Measurements from ENCODE around the gene TSHZ2.
"Not testable (repeated sequence)": the region's sequence is repeated elsewhere in the genome, so short reads cannot be mapped to it uniquely, and the experiment has no call there.

TSHZ2 gene

GRCh38 chr20:53087037-53087777, 115.0 kb downstream of the TSHZ2 start:
- DNase-seq = no peak

- DNase-seq = no peak
Observed at GRCh38 chr20:53088786-53089185, 116.6 kb downstream of the TSHZ2 start.

GRCh38 chr20:53089851-53090250, 117.7 kb downstream of the TSHZ2 start:
- DNase-seq = not testable (repeated sequence)

GRCh38 chr20:53091789-53092188, 119.6 kb downstream of the TSHZ2 start:
- no peak for DNase-seq

- DNase-seq = no peak
Observed at GRCh38 chr20:53092772-53093300, 120.7 kb downstream of the TSHZ2 start.

- no peak for DNase-seq
Observed at GRCh38 chr20:53097371-53097770, 125.2 kb downstream of the TSHZ2 start.

GRCh38 chr20:53097791-53098190, 125.6 kb downstream of the TSHZ2 start:
- no peak for DNase-seq

GRCh38 chr20:53098621-53099020, 126.5 kb downstream of the TSHZ2 start:
- DNase-seq = no peak

- no peak for DNase-seq
Observed at GRCh38 chr20:53099856-53100255, 127.7 kb downstream of the TSHZ2 start.

- DNase-seq = no peak
Observed at GRCh38 chr20:53100476-53100911, 128.3 kb downstream of the TSHZ2 start.

GRCh38 chr20:53101992-53102760, 130.0 kb downstream of the TSHZ2 start:
- no peak for DNase-seq

- DNase-seq = no peak
Observed at GRCh38 chr20:53103124-53103523, 131.0 kb downstream of the TSHZ2 start.

- no peak for DNase-seq
Observed at GRCh38 chr20:53104884-53105283, 132.7 kb downstream of the TSHZ2 start.

GRCh38 chr20:53116733-53117132, 144.6 kb downstream of the TSHZ2 start:
- no peak for DNase-seq

- no peak for DNase-seq
Observed at GRCh38 chr20:53122853-53123252, 150.7 kb downstream of the TSHZ2 start.

GRCh38 chr20:53124075-53124551, 152.0 kb downstream of the TSHZ2 start:
- no peak for DNase-seq

GRCh38 chr20:53124803-53125202, 152.6 kb downstream of the TSHZ2 start:
- no peak for DNase-seq

GRCh38 chr20:53126185-53126584, 154.0 kb downstream of the TSHZ2 start:
- peak; percentile 44 for DNase-seq

- DNase-seq = no peak
Observed at GRCh38 chr20:53127027-53127426, 154.9 kb downstream of the TSHZ2 start.

- DNase-seq = no peak
Observed at GRCh38 chr20:53128004-53128403, 155.8 kb downstream of the TSHZ2 start.

GRCh38 chr20:53129563-53129962, 157.4 kb downstream of the TSHZ2 start:
- DNase-seq = no peak

- DNase-seq = no peak
Observed at GRCh38 chr20:53130795-53131194, 158.6 kb downstream of the TSHZ2 start.

GRCh38 chr20:53133125-53133524, 161.0 kb downstream of the TSHZ2 start:
- DNase-seq = no peak

GRCh38 chr20:53133628-53134027, 161.5 kb downstream of the TSHZ2 start:
- DNase-seq = no peak

Measured in NCI-H1092 (cell line).